T-helper 1 cell treated with Interleukin-12 subunit alpha and Interleukin-12 subunit beta and Interleukin-4 antibody, amounts not matched to agents 30 μg/mL and 1 μg/mL, for 36 hours (primary cell): ENCODE measurements around the gene GPSM3.

Source experiments
- H3K27ac Mint-ChIP-seq: one replicate; pipeline ENCODE4 v1.8.0; 2021; ENCODE audit warnings: mild to moderate bottlenecking, mixed read lengths
- H3K27me3 Mint-ChIP-seq: one replicate; pipeline ENCODE4 v1.8.0; 2021; ENCODE audit warnings: low read depth, mixed read lengths
- H3K36me3 Mint-ChIP-seq: one replicate; pipeline ENCODE4 v1.8.0; 2021; ENCODE audit warnings: low read depth, mixed read lengths
- H3K4me1 Mint-ChIP-seq: one replicate; pipeline ENCODE4 v1.8.0; 2021; ENCODE audit warnings: low read depth, mixed read lengths
- H3K4me3 Mint-ChIP-seq: one replicate; pipeline ENCODE4 v1.8.0; 2021; ENCODE audit warnings: mild to moderate bottlenecking, moderate library complexity, mixed read lengths
- H3K9me3 Mint-ChIP-seq: one replicate; pipeline ENCODE4 v1.8.0; 2021; ENCODE audit warnings: mixed read lengths

Gene GPSM3

GRCh38 chr6:32192608-32193039, at the start of gene GPSM3:
Gene GPSM3 (minus strand): TSS chr6:32192643. CDS start chr6:32192513, 130 bp downstream.
- peak within 1 kb of the TSS; percentile 99 for H3K4me3 Mint-ChIP-seq
- no peaks in the 10 kb centered on the region for H3K27me3 Mint-ChIP-seq
- peak within 1 kb of the TSS; percentile 98 for H3K27ac Mint-ChIP-seq
- peaks cover 32% of the 10 kb centered on the region for H3K36me3 Mint-ChIP-seq
- H3K4me1 Mint-ChIP-seq, result peaks cover 40% of the 10 kb centered on the region
- H3K9me3 Mint-ChIP-seq, result no peaks in the 10 kb centered on the region

GRCh38 chr6:32240686-32241085, 48.2 kb upstream of the GPSM3 start:
- Mint-ChIP-seq H3K27me3 (peaks cover 23% of the 10 kb centered on the region), H3K9me3 (no peaks in the 10 kb centered on the region), H3K4me1 (peaks cover 19% of the 10 kb centered on the region), H3K27ac (no peak overlapping the region), H3K36me3 (no peaks in the 10 kb centered on the region), H3K4me3 (no peak overlapping the region)

GRCh38 chr6:32239462-32239861, 47.0 kb upstream of the GPSM3 start:
- Mint-ChIP-seq H3K9me3 (no peaks in the 10 kb centered on the region), H3K4me1 (peaks cover 15% of the 10 kb centered on the region), H3K4me3 (no peak overlapping the region), H3K36me3 (no peaks in the 10 kb centered on the region), H3K27me3 (peaks cover 23% of the 10 kb centered on the region), H3K27ac (no peak overlapping the region)

- Mint-ChIP-seq H3K27ac (no peak overlapping the region), H3K4me1 (no peaks in the 10 kb centered on the region), H3K4me3 (no peak overlapping the region), H3K36me3 (no peaks in the 10 kb centered on the region), H3K27me3 (peaks cover 12% of the 10 kb centered on the region), H3K9me3 (no peaks in the 10 kb centered on the region)
Measured at GRCh38 chr6:32234934-32235333, 42.5 kb upstream of the GPSM3 start.

GRCh38 chr6:32226434-32226833, 34.0 kb upstream of the GPSM3 start:
- Mint-ChIP-seq H3K4me1 (no peaks in the 10 kb centered on the region), H3K27ac (no peak overlapping the region)

GRCh38 chr6:32224696-32225095, 32.3 kb upstream of the GPSM3 start:
- Mint-ChIP-seq H3K27me3 (peaks cover 1% of the 10 kb centered on the region), H3K4me1 (no peaks in the 10 kb centered on the region), H3K27ac (no peak overlapping the region), H3K9me3 (no peaks in the 10 kb centered on the region), H3K4me3 (no peak overlapping the region), H3K36me3 (no peaks in the 10 kb centered on the region)

More at GRCh38 chr6:32226434-32226833, 34.0 kb upstream of the GPSM3 start:
- H3K4me3 Mint-ChIP-seq, result no peak overlapping the region
- H3K9me3 Mint-ChIP-seq, result no peaks in the 10 kb centered on the region
- no peaks in the 10 kb centered on the region for H3K36me3 Mint-ChIP-seq
- no peaks in the 10 kb centered on the region for H3K27me3 Mint-ChIP-seq

GRCh38 chr6:32223258-32224235, 31.1 kb upstream of the GPSM3 start, which contains the start of gene NOTCH4:
Gene NOTCH4 (minus strand): TSS chr6:32224067. CDS start chr6:32223928, 139 bp downstream.
- Mint-ChIP-seq H3K27ac (no peak within 1 kb of the TSS), H3K4me3 (no peak within 1 kb of the TSS), H3K27me3 (peaks cover 8% of the 10 kb centered on the region), H3K4me1 (no peaks in the 10 kb centered on the region), H3K9me3 (no peaks in the 10 kb centered on the region), H3K36me3 (no peaks in the 10 kb centered on the region)

- no peaks in the 10 kb centered on the region for H3K36me3 Mint-ChIP-seq
- no peaks in the 10 kb centered on the region for H3K9me3 Mint-ChIP-seq
- H3K4me1 Mint-ChIP-seq, result no peaks in the 10 kb centered on the region
- H3K27ac Mint-ChIP-seq, result no peak overlapping the region
- H3K27me3 Mint-ChIP-seq, result peaks cover 8% of the 10 kb centered on the region
- no peak overlapping the region for H3K4me3 Mint-ChIP-seq
Measured at GRCh38 chr6:32222333-32223230, 30.1 kb upstream of the GPSM3 start.

- Mint-ChIP-seq H3K27me3 (peaks cover 11% of the 10 kb centered on the region), H3K4me1 (peaks cover 2% of the 10 kb centered on the region), H3K36me3 (no peaks in the 10 kb centered on the region), H3K9me3 (no peaks in the 10 kb centered on the region), H3K27ac (no peak overlapping the region), H3K4me3 (no peak overlapping the region)
Measured at GRCh38 chr6:32220021-32220420, 27.6 kb upstream of the GPSM3 start.

- no peak overlapping the region for H3K4me3 Mint-ChIP-seq
- no peaks in the 10 kb centered on the region for H3K9me3 Mint-ChIP-seq
- no peak overlapping the region for H3K27ac Mint-ChIP-seq
- peaks cover 11% of the 10 kb centered on the region for H3K27me3 Mint-ChIP-seq
- H3K4me1 Mint-ChIP-seq, result peaks cover 2% of the 10 kb centered on the region
- no peaks in the 10 kb centered on the region for H3K36me3 Mint-ChIP-seq
Measured at GRCh38 chr6:32218167-32218566, 25.7 kb upstream of the GPSM3 start.

- Mint-ChIP-seq H3K36me3 (no peaks in the 10 kb centered on the region), H3K9me3 (no peaks in the 10 kb centered on the region), H3K4me3 (no peak overlapping the region), H3K4me1 (peaks cover 2% of the 10 kb centered on the region), H3K27me3 (peaks cover 11% of the 10 kb centered on the region), H3K27ac (no peak overlapping the region)
Measured at GRCh38 chr6:32216998-32217397, 24.6 kb upstream of the GPSM3 start.

GRCh38 chr6:32216285-32216684, 23.8 kb upstream of the GPSM3 start:
- Mint-ChIP-seq H3K27me3 (peaks cover 11% of the 10 kb centered on the region), H3K4me3 (no peak overlapping the region), H3K4me1 (peaks cover 2% of the 10 kb centered on the region), H3K36me3 (no peaks in the 10 kb centered on the region), H3K9me3 (no peaks in the 10 kb centered on the region), H3K27ac (no peak overlapping the region)

GRCh38 chr6:32215617-32216016, 23.2 kb upstream of the GPSM3 start:
- peaks cover 11% of the 10 kb centered on the region for H3K27me3 Mint-ChIP-seq
- no peaks in the 10 kb centered on the region for H3K9me3 Mint-ChIP-seq
- H3K4me3 Mint-ChIP-seq, result no peak overlapping the region
- H3K27ac Mint-ChIP-seq, result no peak overlapping the region
- H3K36me3 Mint-ChIP-seq, result no peaks in the 10 kb centered on the region
- H3K4me1 Mint-ChIP-seq, result peaks cover 2% of the 10 kb centered on the region

GRCh38 chr6:32214126-32214525, 21.7 kb upstream of the GPSM3 start:
- Mint-ChIP-seq H3K27me3 (peaks cover 6% of the 10 kb centered on the region), H3K4me3 (no peak overlapping the region), H3K36me3 (no peaks in the 10 kb centered on the region), H3K9me3 (no peaks in the 10 kb centered on the region), H3K27ac (no peak overlapping the region), H3K4me1 (peaks cover 2% of the 10 kb centered on the region)
